Kidney (tissue), 14 donors: ENCODE data around the gene NTNG1. TPM values are rescaled to one million over a fixed set of nuclear protein-coding genes. Genes with fewer than 3 reads are reported as not detected.
A peak's percentile ranks its signal among the peaks of the same experiment; 100 is the strongest.

ENCODE experiments used
- DNase-seq, 5 donors: peaks; one replicate each; pipeline ENCODE4 v3.0.0-alpha.2; 2013 to 2020
- FAIRE-seq: peaks from 2 replicates; lab custom pipeline; 2012; peaks lifted over from hg19 to GRCh38; lab: Jason Lieb, UNC
- H3K27ac ChIP-seq, 2 donors: one replicate each; pipeline ENCODE4 v1.7.0; 2013; ENCODE audit warnings: low read depth in 2 of 2, low read length in 2 of 2, inconsistent platforms in 1 of 2
- H3K27me3 ChIP-seq: one replicate; pipeline ENCODE4 v1.7.1; 2013; ENCODE audit warnings: low read length, inconsistent platforms; ENCODE audit not compliant: control insufficient read depth, insufficient read depth
- H3K36me3 ChIP-seq, 3 donors: one replicate each; pipeline versions ENCODE4 v1.7.0 to v1.7.1; 2013; ENCODE audit warnings: low read length in 3 of 3, control low read depth in 1 of 3, inconsistent platforms in 1 of 3; ENCODE audit not compliant: insufficient read depth in 3 of 3, control insufficient read depth in 2 of 3
- H3K4me1 ChIP-seq, 3 donors: one replicate each; pipeline versions ENCODE4 v1.7.0 to v1.7.1; 2013; ENCODE audit warnings: low read length in 3 of 3, inconsistent platforms in 1 of 3, low read depth in 1 of 3; ENCODE audit not compliant: control insufficient read depth in 2 of 3, insufficient read depth in 2 of 3
- H3K4me3 ChIP-seq, 3 donors: one replicate each; pipeline versions ENCODE4 v1.7.0 to v1.8.1; 2013; ENCODE audit warnings: low read length in 3 of 3, control low read depth in 1 of 3, inconsistent platforms in 1 of 3
- H3K9ac ChIP-seq, 3 donors: one replicate each; pipeline versions ENCODE4 v1.7.0 to v1.7.1; 2013; ENCODE audit warnings: low read length in 3 of 3, control low read depth in 1 of 3, inconsistent platforms in 1 of 3
- H3K9me3 ChIP-seq, 3 donors: one replicate each; pipeline versions ENCODE4 v1.7.0 to v1.7.1; 2013; ENCODE audit warnings: low read length in 3 of 3, control low read depth in 1 of 3, inconsistent platforms in 1 of 3; ENCODE audit not compliant: control insufficient read depth in 2 of 3, insufficient read depth in 1 of 3
- intact Hi-C: fragments of 100-400 bp; cut with DNase I; formaldehyde crosslinking; loops from one replicate; pipeline ENCODE4 v1.11.1; 2022
- polyA plus RNA-seq: library from polyadenylated mRNA; stranded (reverse); fragments of 350-450 nt; fragmentation: Illumina TruSeq; extraction: RNeasy Lipid Tissue Mini Kit (QIAGEN cat#74804); gene quantifications from one replicate; pipeline ENCODE4 v1.2.3, GENCODE V29; 2014; ENCODE audit warnings: low read depth, low replicate concordance; ENCODE audit not compliant: insufficient read depth
- total RNA-seq: library from RNA; stranded (reverse); fragmentation: NEBNext Ultra II Directional; extraction: Animal tissue kit (Norgen Biotek cat#: 25700); gene quantifications from one replicate; pipeline ENCODE4 v1.2.1, GENCODE V29; 2021
- TF ChIP-seq, protein P1 (sequence below): IDR thresholded peaks from 3 replicates; pipeline ENCODE4 v1.5.1; 2012; ENCODE audit warnings: mild to moderate bottlenecking, moderate library complexity, borderline replicate concordance; ENCODE audit not compliant: insufficient read depth; ENCODE audit errors: extremely low read depth
- donor health status: control.
- donor health status: control.
- donor health status: control.
- donor health status: control.
- donor health status: control.
- donor health status: DM: yes; HTN: yes; CAD: no.
- donor health status: Normal renal cell carcinoma (clear cell type).

NTNG1 gene
- total and polyA plus RNA-seq, 2 donors from 2014 or later = 2.8 to 7.7 TPM

DNA sequence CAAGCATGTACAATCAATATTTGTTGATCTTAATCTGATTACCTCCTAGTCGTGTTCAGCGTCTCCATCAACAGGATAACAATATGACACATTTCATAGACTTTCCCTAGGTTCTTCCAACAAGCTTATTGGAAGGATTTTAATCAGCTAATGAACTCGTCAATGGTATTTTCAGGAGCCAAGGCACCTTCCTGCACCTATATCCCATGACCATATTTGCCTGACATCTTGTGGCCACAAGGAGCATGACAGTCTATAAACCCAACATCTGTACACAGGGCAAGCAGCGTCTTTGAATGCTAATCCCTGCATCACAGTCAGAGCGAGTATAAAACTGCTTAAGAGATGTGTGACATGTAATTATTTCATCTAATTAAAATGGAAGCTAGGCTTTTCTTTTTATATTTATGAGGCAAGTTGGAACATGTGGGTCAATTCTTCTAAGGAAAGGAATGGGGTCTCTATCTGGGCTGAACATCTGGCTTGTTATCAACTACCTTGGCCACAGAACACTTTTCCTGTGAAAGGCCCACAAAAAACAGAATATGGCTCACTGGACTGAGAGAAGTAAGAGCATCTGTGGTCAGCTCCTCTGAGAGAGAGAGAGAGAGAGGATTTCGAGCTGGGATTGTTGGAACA is 388.8 kb downstream of the NTNG1 start:
- H3K36me3 ChIP-seq = no peaks in the 10 kb centered on the region
- FAIRE-seq (peak; percentile 6), DNase-seq (peak in 3 of 5 donors; percentile 21 to 76 (median 60))
- H3K4me1 ChIP-seq = no peaks in the 10 kb centered on the region
- no peaks in the 10 kb centered on the region for H3K27me3 ChIP-seq
- H3K4me3 ChIP-seq = no peak overlapping the region
- intact Hi-C loops = no loop called here
- no peak overlapping the region for H3K27ac ChIP-seq
- TF ChIP-seq, protein P1, sequence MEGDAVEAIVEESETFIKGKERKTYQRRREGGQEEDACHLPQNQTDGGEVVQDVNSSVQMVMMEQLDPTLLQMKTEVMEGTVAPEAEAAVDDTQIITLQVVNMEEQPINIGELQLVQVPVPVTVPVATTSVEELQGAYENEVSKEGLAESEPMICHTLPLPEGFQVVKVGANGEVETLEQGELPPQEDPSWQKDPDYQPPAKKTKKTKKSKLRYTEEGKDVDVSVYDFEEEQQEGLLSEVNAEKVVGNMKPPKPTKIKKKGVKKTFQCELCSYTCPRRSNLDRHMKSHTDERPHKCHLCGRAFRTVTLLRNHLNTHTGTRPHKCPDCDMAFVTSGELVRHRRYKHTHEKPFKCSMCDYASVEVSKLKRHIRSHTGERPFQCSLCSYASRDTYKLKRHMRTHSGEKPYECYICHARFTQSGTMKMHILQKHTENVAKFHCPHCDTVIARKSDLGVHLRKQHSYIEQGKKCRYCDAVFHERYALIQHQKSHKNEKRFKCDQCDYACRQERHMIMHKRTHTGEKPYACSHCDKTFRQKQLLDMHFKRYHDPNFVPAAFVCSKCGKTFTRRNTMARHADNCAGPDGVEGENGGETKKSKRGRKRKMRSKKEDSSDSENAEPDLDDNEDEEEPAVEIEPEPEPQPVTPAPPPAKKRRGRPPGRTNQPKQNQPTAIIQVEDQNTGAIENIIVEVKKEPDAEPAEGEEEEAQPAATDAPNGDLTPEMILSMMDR = peak; percentile 80
- H3K9me3 ChIP-seq = no peaks in the 10 kb centered on the region
- no peak overlapping the region for H3K9ac ChIP-seq

GRCh38 chr1:107530543-107530942 is 389.7 kb downstream of the NTNG1 start:
- no peak overlapping the region for H3K4me3 ChIP-seq
- DNase-seq = no peak
- TF ChIP-seq, protein P1 = no peak
- no peaks in the 10 kb centered on the region for H3K4me1 ChIP-seq
- H3K27me3 ChIP-seq = no peaks in the 10 kb centered on the region
- no peak overlapping the region for H3K9ac ChIP-seq
- intact Hi-C loops = no loop called here
- FAIRE-seq = no peak
- no peaks in the 10 kb centered on the region for H3K9me3 ChIP-seq
- H3K36me3 ChIP-seq = no peaks in the 10 kb centered on the region
- no peak overlapping the region for H3K27ac ChIP-seq

DNA sequence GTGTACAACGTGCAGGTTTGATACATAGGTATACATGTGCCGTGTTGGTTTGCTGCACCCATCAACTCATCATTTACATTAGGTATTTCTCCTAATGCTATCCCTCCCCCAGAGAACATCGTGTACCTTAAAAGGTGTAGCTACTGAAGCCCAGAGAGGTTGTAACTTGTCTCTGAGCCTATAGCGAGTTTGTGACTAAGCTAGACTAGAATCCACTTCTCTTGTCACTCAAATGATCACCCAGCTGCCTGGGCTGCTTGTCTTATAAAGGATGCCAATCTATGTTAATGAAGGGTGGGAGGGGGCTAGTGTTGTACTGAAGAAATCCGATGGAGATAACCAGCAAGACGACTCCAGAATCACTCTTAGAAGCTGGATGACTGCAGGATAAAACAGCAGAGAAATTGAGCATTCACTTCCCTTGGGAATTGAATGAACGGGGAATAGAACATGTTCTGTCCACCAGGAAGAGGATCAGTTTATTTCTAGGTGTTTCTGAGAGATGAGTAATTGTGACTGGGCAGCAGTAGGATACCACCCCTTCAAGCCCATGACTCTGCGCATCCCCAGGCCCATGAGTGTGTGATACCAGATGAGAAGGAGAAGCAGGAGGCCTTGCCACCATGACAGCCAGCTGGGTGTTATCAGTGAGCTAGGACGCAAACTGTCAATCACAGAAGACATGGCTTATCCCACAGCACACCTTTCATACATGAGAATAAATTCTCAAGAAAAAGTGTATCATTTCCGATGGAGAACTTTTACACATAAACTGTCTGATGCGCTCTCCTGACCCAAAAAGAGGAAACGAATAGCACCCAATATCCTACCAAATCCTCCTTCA is 390.4 kb downstream of the NTNG1 start:
- Histone ChIP-seq H3K4me3 (no peak overlapping the region), H3K4me1 (no peaks in the 10 kb centered on the region), H3K36me3 (no peaks in the 10 kb centered on the region), H3K9me3 (no peaks in the 10 kb centered on the region), H3K27ac (no peak overlapping the region), H3K9ac (no peak overlapping the region), H3K27me3 (no peaks in the 10 kb centered on the region)
- FAIRE-seq (no peak), DNase-seq (no peak)
- intact Hi-C loops = no loop called here
- TF ChIP-seq, protein P1 = no peak
